Endothelial cell of umbilical vein (primary cell): ENCODE measurements around the gene BABAM2.

Source experiments
- CTCF ChIP-seq, 2 donors: IDR thresholded peaks; 1 replicate in 1 of 2; 2 replicates in 1 of 2; pipeline ENCODE4 v1.5.1; 2011; ENCODE audit warnings: low read length in 2 of 2, mild to moderate bottlenecking in 2 of 2, moderate library complexity in 2 of 2, control low read depth in 1 of 2, inconsistent platforms in 1 of 2, low read depth in 1 of 2; ENCODE audit not compliant: insufficient read depth in 1 of 2; ENCODE audit errors: extremely low read depth in 1 of 2
- EZH2 ChIP-seq: IDR thresholded peaks from 2 replicates; pipeline ENCODE4 v1.6.1; 2012; ENCODE audit warnings: borderline replicate concordance, low read depth, mild to moderate bottlenecking, moderate library complexity, low read length, inconsistent platforms; ENCODE audit not compliant: severe bottlenecking
- FOS ChIP-seq: IDR thresholded peaks from 2 replicates; pipeline ENCODE4 v1.6.1; 2011; ENCODE audit warnings: mild to moderate bottlenecking, low read length, moderate library complexity, borderline replicate concordance; ENCODE audit not compliant: insufficient read depth
- GATA2 ChIP-seq: IDR thresholded peaks from 2 replicates; pipeline ENCODE4 v1.7.0; 2011; ENCODE audit warnings: low read depth, mild to moderate bottlenecking, moderate library complexity, mixed read lengths, low read length; ENCODE audit not compliant: insufficient read length, insufficient read depth
- JUN ChIP-seq: IDR thresholded peaks from 2 replicates; pipeline ENCODE4 v1.6.1; 2011; ENCODE audit warnings: borderline replicate concordance, low read depth; ENCODE audit not compliant: insufficient read length, insufficient read depth
- MYC ChIP-seq: IDR thresholded peaks from one replicate; pipeline ENCODE4 v1.6.1; 2011; ENCODE audit warnings: mild to moderate bottlenecking, low read depth, low read length
- POLR2A ChIP-seq: IDR thresholded peaks from 2 replicates; pipeline ENCODE4 v1.6.1; 2012; ENCODE audit warnings: low read depth, mild to moderate bottlenecking, control low read depth, low read length
- POLR2AphosphoS5 ChIP-seq: IDR thresholded peaks from 2 replicates; pipeline ENCODE4 v1.6.1; 2012; ENCODE audit warnings: low read depth, mild to moderate bottlenecking, control low read depth, low read length, moderate library complexity; ENCODE audit not compliant: insufficient read depth

- TF ChIP-seq CTCF (IDR thresholded peaks at IDR 0.05; ENCODE audit: extremely low read depth in 1 of 2, insufficient read depth in 1 of 2, low read depth in 1 of 2, low read length in 2 of 2) (no peak), EZH2 (no peak), POLR2A (no peak), MYC (no peak), FOS (no peak), JUN (no peak), GATA2 (no peak), POLR2AphosphoS5 (no peak)
Measured at GRCh38 chr2:28271919-28272250, 381.4 kb downstream of the BABAM2 start.
